ACC112 (cell line): Measurements from ENCODE around the gene KLC4.
"Not testable (repeated sequence)": the region's sequence is repeated elsewhere in the genome, so short reads cannot be mapped to it uniquely, and the experiment has no call there.

Experiments
- H2AFZ ChIP-seq: fragments of 200-600 bp; sonication (generic); one replicate; pipeline ENCODE4 v1.6.0; 2017; ENCODE audit warnings: antibody characterized with exemption, low read length; ENCODE audit not compliant: unreplicated experiment
- H3K27ac ChIP-seq: fragments of 200-600 bp; sonication (generic); 2 replicates; pipeline ENCODE4 v1.5.1; 2014; ENCODE audit warnings: low read depth, mild to moderate bottlenecking, antibody characterized with exemption, low read length, moderate library complexity
- H3K27me3 ChIP-seq: fragments of 200-600 bp; sonication (generic); 2 replicates; pipeline ENCODE4 v1.6.1; 2014; ENCODE audit warnings: mild to moderate bottlenecking, antibody characterized with exemption, low read length, moderate library complexity, mixed read lengths; ENCODE audit not compliant: insufficient read depth
- H3K36me3 ChIP-seq: fragments of 200-600 bp; sonication (generic); 2 replicates; pipeline ENCODE4 v1.6.1; 2016; ENCODE audit warnings: mild to moderate bottlenecking, antibody characterized with exemption, low read length, moderate library complexity, mixed read lengths; ENCODE audit not compliant: insufficient read depth
- H3K4me1 ChIP-seq: fragments of 200-600 bp; sonication (generic); one replicate; pipeline ENCODE4 v1.6.1; 2016; ENCODE audit warnings: low read length, mixed read lengths; ENCODE audit not compliant: insufficient read depth, unreplicated experiment, control insufficient read depth
- H3K4me3 ChIP-seq: fragments of 200-600 bp; sonication (generic); 2 replicates; pipeline ENCODE4 v1.5.1; 2014; ENCODE audit warnings: mild to moderate bottlenecking, low read depth, low read length
- H3K79me2 ChIP-seq: fragments of 200-600 bp; sonication (generic); one replicate; pipeline ENCODE4 v1.6.0; 2016; ENCODE audit warnings: low read length; ENCODE audit not compliant: control insufficient read depth, unreplicated experiment, insufficient read depth

Gene KLC4

DNA sequence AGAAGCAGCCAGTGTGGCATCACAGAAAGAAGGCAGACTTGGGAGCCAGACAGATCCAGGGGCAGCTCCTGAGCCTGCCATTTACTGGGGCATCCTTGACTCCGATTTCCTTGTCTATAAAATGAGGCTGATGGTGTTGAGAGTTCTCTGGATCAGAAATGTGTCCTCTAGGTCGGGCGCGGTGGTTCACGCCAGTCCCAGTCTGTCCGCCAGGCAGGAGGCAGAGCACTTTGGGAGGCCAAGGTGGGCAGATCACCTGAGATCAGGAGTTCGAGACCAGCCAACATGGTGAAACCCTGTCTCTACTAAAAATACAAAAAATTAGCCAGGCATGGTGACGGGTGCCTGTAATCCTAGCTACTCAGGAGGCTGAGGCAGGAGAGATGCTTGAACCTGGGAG, 58.0 kb downstream of the KLC4 start:
- H2AFZ ChIP-seq, H3K27ac ChIP-seq, H3K36me3 ChIP-seq, H3K27me3 ChIP-seq, H3K4me3 ChIP-seq, H3K79me2 ChIP-seq: not testable (repeated sequence)
- peaks cover 20% of the 10 kb centered on the region for H3K4me1 ChIP-seq

DNA sequence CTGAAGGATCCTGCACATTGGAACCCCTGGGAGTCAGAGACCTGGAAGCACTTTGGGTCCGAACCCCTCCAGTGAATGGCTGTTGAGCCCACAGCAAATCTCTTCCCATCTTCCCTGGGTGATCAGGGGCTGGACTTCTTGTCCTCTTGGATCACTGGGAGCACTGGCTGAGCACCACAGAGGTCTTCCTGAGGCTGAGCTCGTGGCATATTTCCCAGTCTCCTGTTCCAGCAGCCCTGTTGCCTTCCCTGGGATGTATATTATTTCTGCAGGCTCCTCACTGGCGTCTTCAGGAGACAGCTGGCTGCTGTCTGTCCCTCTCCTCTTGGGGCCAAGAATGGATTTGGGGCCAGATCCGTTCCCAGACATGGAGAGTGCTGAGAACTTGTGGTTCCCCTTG, 60.1 kb downstream of the KLC4 start:
- Histone ChIP-seq H3K4me1 (peaks cover 37% of the 10 kb centered on the region), H3K79me2 (peaks cover 20% of the 10 kb centered on the region), H3K27ac (no peak overlapping the region)

DNA sequence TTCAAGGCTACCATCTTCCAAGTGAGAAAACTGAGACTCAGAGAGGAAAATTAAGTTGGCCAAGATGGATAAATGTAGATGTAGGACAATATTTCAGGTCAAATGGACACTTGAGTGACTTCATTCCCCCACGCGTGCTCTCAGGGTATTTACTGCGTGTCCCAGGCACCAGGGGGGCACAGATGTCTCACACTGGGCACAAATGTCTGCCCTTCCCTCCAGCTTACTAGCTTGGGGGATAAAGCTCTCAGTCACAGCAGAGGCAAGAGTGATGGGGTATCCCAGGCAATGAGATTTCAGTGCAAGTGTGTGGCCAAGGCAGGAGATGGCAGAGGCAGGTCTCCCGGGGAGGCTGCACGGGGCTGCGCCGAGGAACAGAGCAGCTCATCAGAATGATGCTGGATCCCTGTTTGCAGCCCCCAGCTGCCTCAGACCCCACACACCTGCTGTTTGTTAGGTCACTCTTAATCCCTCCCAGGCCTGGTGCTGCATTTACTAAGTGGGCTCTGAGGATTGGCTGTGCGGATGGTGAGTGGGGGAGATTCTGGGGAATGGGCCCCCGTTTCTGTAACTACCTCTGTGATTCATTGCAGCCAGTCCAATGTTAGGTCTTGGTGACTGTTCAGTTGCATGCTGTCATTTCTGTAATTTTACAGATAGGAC, 60.8 kb downstream of the KLC4 start:
- Histone ChIP-seq H3K79me2 (peaks cover 22% of the 10 kb centered on the region), H3K27ac (peak overlapping the region; percentile 86), H3K4me3 (no peak overlapping the region), H3K36me3 (no peaks in the 10 kb centered on the region), H3K4me1 (peaks cover 39% of the 10 kb centered on the region), H2AFZ (no peak overlapping the region), H3K27me3 (no peaks in the 10 kb centered on the region)

More for the DNA sequence above, 60.1 kb downstream of the KLC4 start:
- Histone ChIP-seq H3K4me3 (no peak overlapping the region), H3K36me3 (no peaks in the 10 kb centered on the region), H3K27me3 (no peaks in the 10 kb centered on the region), H2AFZ (no peak overlapping the region)

DNA sequence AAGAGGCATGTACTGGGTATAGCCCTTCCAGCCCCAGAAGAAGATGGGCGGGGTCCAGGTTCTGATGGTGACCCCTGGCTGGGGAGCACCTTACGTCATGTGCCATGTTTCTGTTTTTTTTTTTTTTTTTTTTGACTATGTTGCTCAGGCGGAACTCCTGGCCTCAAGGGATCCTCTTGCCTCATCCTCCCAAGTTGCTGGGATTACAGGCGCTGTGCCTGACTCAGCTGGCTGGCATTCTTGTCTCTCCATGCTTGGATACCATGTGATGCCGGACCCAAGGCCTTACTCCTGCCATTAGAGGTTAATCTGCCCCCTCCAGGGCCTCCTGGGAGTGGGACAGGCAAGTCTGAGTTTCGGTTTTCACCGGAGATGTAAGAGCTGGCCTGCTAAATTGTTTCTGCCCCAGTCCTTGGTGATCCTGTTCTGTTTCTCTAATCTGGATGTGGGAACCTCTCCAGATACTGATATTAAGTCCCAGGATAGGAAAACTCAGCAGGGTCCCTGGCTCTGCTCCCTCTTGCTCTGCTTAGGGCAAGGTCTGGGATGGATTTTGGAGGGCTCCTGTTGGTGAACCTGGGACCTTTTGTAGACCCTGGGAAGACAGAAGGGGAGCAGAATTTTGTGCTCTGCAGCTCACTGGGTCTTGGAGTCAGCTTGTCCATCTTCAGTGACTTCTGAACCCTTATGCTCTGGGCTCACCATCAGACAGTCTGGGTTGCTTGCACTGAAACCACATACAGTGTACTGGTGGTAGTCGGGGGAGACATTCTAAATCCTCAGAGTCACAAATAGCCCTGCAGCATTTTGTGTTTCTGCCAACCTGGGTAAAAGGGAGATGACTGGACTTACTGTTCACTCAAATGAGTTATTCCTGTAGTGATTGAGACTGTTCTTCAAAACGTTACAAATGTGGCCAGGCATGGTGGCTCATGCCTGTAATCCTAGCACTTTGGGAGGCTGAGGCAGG, 61.8 kb downstream of the KLC4 start:
- Histone ChIP-seq H3K79me2 (peaks cover 22% of the 10 kb centered on the region), H3K4me1 (peaks cover 49% of the 10 kb centered on the region), H3K27ac (peak overlapping the region; percentile 86)

GRCh38 chr6:43122146-43122545, 62.7 kb downstream of the KLC4 start:
- Histone ChIP-seq H3K27ac (peak overlapping the region; percentile 86), H3K4me3 (no peak overlapping the region), H3K27me3 (no peaks in the 10 kb centered on the region), H3K79me2 (peaks cover 22% of the 10 kb centered on the region), H3K4me1 (peaks cover 55% of the 10 kb centered on the region), H3K36me3 (no peaks in the 10 kb centered on the region), H2AFZ (no peak overlapping the region)

More for the DNA sequence above, 61.8 kb downstream of the KLC4 start:
- Histone ChIP-seq H2AFZ (peak overlapping the region; percentile 34), H3K4me3 (peak overlapping the region; percentile 51), H3K36me3 (no peaks in the 10 kb centered on the region), H3K27me3 (no peaks in the 10 kb centered on the region)

- Histone ChIP-seq H3K27me3 (no peaks in the 10 kb centered on the region), H3K79me2 (peaks cover 22% of the 10 kb centered on the region), H3K36me3 (no peaks in the 10 kb centered on the region), H3K27ac (no peak overlapping the region), H3K4me1 (peaks cover 55% of the 10 kb centered on the region), H2AFZ (no peak overlapping the region), H3K4me3 (no peak overlapping the region)
Observed at GRCh38 chr6:43123461-43124314, 64.3 kb downstream of the KLC4 start.

DNA sequence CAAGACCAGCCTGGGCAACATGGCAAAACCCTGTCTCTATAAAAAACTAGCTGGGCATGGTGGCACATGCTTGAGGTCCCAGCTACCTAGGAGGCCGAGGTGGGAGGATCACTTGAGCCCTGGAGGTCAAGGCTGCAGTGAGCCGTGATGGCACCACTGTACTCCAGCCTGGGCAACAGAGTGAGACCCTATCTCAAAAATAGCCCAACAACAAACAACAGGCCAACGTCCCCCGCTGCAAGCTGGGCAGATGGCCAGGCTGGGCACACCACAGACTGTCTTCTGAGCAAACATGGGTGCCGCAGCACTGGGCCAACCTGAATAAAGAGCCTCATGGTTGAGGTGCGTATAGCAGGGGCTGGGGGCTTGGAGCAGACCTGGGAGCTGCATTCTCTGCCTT, 65.0 kb downstream of the KLC4 start:
- no peaks in the 10 kb centered on the region for H3K27me3 ChIP-seq
- no peak overlapping the region for H3K4me3 ChIP-seq
- H3K36me3 ChIP-seq, result no peaks in the 10 kb centered on the region
- H3K4me1 ChIP-seq, result peaks cover 63% of the 10 kb centered on the region
- no peak overlapping the region for H3K27ac ChIP-seq
- peaks cover 19% of the 10 kb centered on the region for H3K79me2 ChIP-seq
- no peak overlapping the region for H2AFZ ChIP-seq
